ENCODE data around the gene APC. TPM values are rescaled to one million over a fixed set of nuclear protein-coding genes. Genes with fewer than 3 reads are reported as not detected.
A peak's percentile ranks its signal among the peaks of the same experiment; 100 is the strongest.

APC gene
- total and polyA plus RNA-seq, 10 of the 15 experiments (the other 5 are each of a cell fraction or from before 2014, with no cell fraction given), result 3.2 to 23.3 (median 13.8) TPM

- no peak for TF ChIP-seq GABPA (IDR thresholded peaks at IDR 0.05; ENCODE audit: low read depth)
- no peak for TF ChIP-seq JUND (IDR thresholded peaks at IDR 0.05; ENCODE audit: low read depth, low read length)
- peak; percentile 64 for TF ChIP-seq RUNX3 (IDR thresholded peaks at IDR 0.05; ENCODE audit: low read length)
- TF ChIP-seq PML (IDR thresholded peaks at IDR 0.05; ENCODE audit: low read length), result no peak
- TF ChIP-seq REST (IDR thresholded peaks at IDR 0.05; ENCODE audit: low read depth, low read length), result no peak
- no peak for TF ChIP-seq HSF1 (IDR thresholded peaks at IDR 0.05; ENCODE audit: low read depth, low read length)
Measured at GRCh38 chr5:112878760-112879159, 141.1 kb downstream of the APC start (continued).

- Histone ChIP-seq H3K27me3 (replicated peaks in 1 of 2; ENCODE audit: control insufficient read depth in 2 of 2, insufficient read depth in 2 of 2, low read length in 1 of 2) (no peaks in the 10 kb centered on the region), H4K20me1 (ENCODE audit: control insufficient read depth, insufficient read depth) (no peaks in the 10 kb centered on the region), H3K9me3 (replicated peaks; ENCODE audit: control insufficient read depth, insufficient read depth, low read length) (no peaks in the 10 kb centered on the region), H3K4me3 (no peak overlapping the region), H3K4me2 (ENCODE audit: control insufficient read depth, insufficient read depth) (no peak overlapping the region), H3K4me1 (ENCODE audit: control insufficient read depth, insufficient read depth, low read length) (no peaks in the 10 kb centered on the region), H3K9ac (ENCODE audit: control insufficient read depth, insufficient read depth, low read length) (no peak overlapping the region), H3K36me3 (ENCODE audit: control insufficient read depth in 2 of 2, insufficient read depth in 2 of 2, low read length in 1 of 2) (peaks cover 15 to 40% of the 10 kb centered on the region in 2 experiments), H2AFZ (ENCODE audit: control insufficient read depth, low read depth, low read length) (no peak overlapping the region), H3K79me2 (ENCODE audit: control insufficient read depth, insufficient read depth, low read length) (no peaks in the 10 kb centered on the region), H3K27ac (ENCODE audit: control insufficient read depth, insufficient read depth) (no peak overlapping the region)
- ChIA-PET CTCF (interaction anchor here (1.0 to 1.6 kb wide), 3 partner anchors 9 to 43 kb away, joined by 3 to 4 read pairs (median 3); no protein-coding TSS in a partner anchor), POLR2A (no interaction called here), SMC1A (ENCODE audit: uncharacterized antibody, unreplicated experiment) (interaction anchor here (0.9 to 1.5 kb wide), 3 partner anchors 13 to 123 kb away, joined by 3 to 4 read pairs (median 4); no protein-coding TSS in a partner anchor), RAD21 (ENCODE audit: unreplicated experiment) (interaction anchor here (0.5 to 0.7 kb wide), 2 partner anchors 76 to 99 kb away, joined by 3 to 4 read pairs; no protein-coding TSS in a partner anchor)
- intact Hi-C loops (cut with micrococcal nuclease; ENCODE audit: unreplicated experiment), result no loop called here
- no peak for DNase-seq (ENCODE audit: low read depth, low spot score)
- no peak for FAIRE-seq
- 31% methylated on average over 2 of the region's 2 CpGs for WGBS (ENCODE audit: insufficient coverage, insufficient replicate concordance, low lambda C conversion rate, missing lambda C conversion rate)
- in situ Hi-C loops (cut with MboI), result no loop called here
- no TSS peak for BruUV-seq (replicated peaks)
- no peak for ATAC-seq
- no peak for TF ChIP-seq CBX3 (IDR thresholded peaks at IDR 0.05; ENCODE audit: borderline replicate concordance, low read depth)
- no peak for TF ChIP-seq IRF3 (IDR thresholded peaks at IDR 0.05)
- TF ChIP-seq SIN3A (IDR thresholded peaks at IDR 0.05; ENCODE audit: low read depth, low read length), result no peak
- TF ChIP-seq KDM1A (IDR thresholded peaks at IDR 0.05; ENCODE audit: borderline replicate concordance), result no peak
- no peak for TF ChIP-seq JUND (IDR thresholded peaks at IDR 0.05; ENCODE audit: low read depth, low read length)
- TF ChIP-seq ZBTB40 (IDR thresholded peaks at IDR 0.05; ENCODE audit: borderline replicate concordance), result no peak
- TF ChIP-seq YBX1 (IDR thresholded peaks at IDR 0.05), result no peak
Measured at GRCh38 chr5:112880219-112880964, 142.7 kb downstream of the APC start.

Measured in GM12878 (cell line).